K562 (cell line): Measurements from ENCODE around the gene MPG. TPM values are rescaled to one million over a fixed set of nuclear protein-coding genes. Genes with fewer than 3 reads are reported as not detected.

Source experiments
- ATAC-seq: fragments of 200-7000 bp; cut with Tn5 transposase; 3 replicates; pipeline ENCODE4 v1.9.1; 2020; ENCODE audit warnings: moderate library complexity
- BruUV-seq: library from RNA; stranded (reverse); fragments of 400-500 nt; replicated peaks from 2 replicates; lab custom pipeline; 2021; lab: Mats Ljungman, UMichigan
- CTCF ChIA-PET: fragments of 300-600 bp; formaldehyde crosslinking; extraction: SDS; loops from one replicate; lab custom pipeline; 2021; ENCODE audit warnings: low intra/inter-chr PET ratio; lab: Yijun Ruan, JAX
- POLR2A ChIA-PET: fragments of 300-600, 350-650 bp; sonication (Branson Sonifier 250); formaldehyde crosslinking; extraction: SDS; loops from one replicate; lab custom pipeline; 2021; ENCODE audit warnings: antibody characterized with exemption, inconsistent platforms; lab: Yijun Ruan, JAX
- DNase-seq, 4 experiments: peaks; one replicate each; pipeline versions ENCODE4 v3.0.0 to v3.0.0-alpha.2; 2011 to 2018; ENCODE audit warnings: low spot score in 3 of 4, mixed read lengths in 3 of 4; ENCODE audit errors: extremely low read depth in 1 of 4
- FAIRE-seq: peaks from 2 replicates; lab custom pipeline; 2011; peaks lifted over from hg19 to GRCh38; lab: Jason Lieb, UNC
- H2AFZ ChIP-seq: 2 replicates; pipeline ENCODE4 v1.6.0; 2011; ENCODE audit warnings: low read depth, low read length, control low read depth, inconsistent platforms
- H3K27ac ChIP-seq: fragments of 200-600 bp; 3 replicates; pipeline ENCODE4 v1.8.0; 2011; ENCODE audit warnings: low read depth, mild to moderate bottlenecking, control low read depth, inconsistent platforms, low read length, moderate library complexity, mixed read lengths; ENCODE audit errors: extremely low read depth
- H3K27me3 ChIP-seq, 2 experiments: fragments of 300-600 bp in 1 of 2; 2 replicates in 1 of 2; 3 replicates in 1 of 2; pipeline versions ENCODE4 v1.6.0 to v1.8.0; 2011; ENCODE audit warnings: inconsistent platforms in 2 of 2, low read length in 2 of 2, mild to moderate bottlenecking in 1 of 2, mixed read lengths in 1 of 2, moderate library complexity in 1 of 2; ENCODE audit not compliant: control insufficient read depth in 2 of 2, insufficient read depth in 2 of 2
- H3K36me3 ChIP-seq: fragments of 300-600 bp; 3 replicates; pipeline ENCODE4 v1.8.0; 2011; ENCODE audit warnings: mild to moderate bottlenecking, low read length, inconsistent platforms; ENCODE audit not compliant: control insufficient read depth, insufficient read depth
- H3K4me1 ChIP-seq, 2 experiments: fragments of 200-600 bp in 1 of 2; replicated peaks in 1 of 2; 2 replicates in 1 of 2; 3 replicates in 1 of 2; pipeline versions ENCODE4 v1.5.1 to v1.8.0; 2011; ENCODE audit warnings: inconsistent platforms in 2 of 2, low read length in 2 of 2, mild to moderate bottlenecking in 1 of 2, mixed read lengths in 1 of 2, moderate library complexity in 1 of 2; ENCODE audit not compliant: control insufficient read depth in 2 of 2, insufficient read depth in 2 of 2
- H3K4me2 ChIP-seq: 2 replicates; pipeline ENCODE4 v1.6.1; 2011; ENCODE audit warnings: low read length, control low read depth, inconsistent platforms, mixed read lengths; ENCODE audit not compliant: insufficient read depth
- H3K4me3 ChIP-seq: fragments of 200-600 bp; sonication (generic), shearing (Covaris generic); 2 replicates; pipeline ENCODE4 v1.5.1; 2016; ENCODE audit warnings: control low read depth, inconsistent platforms
- H3K79me2 ChIP-seq: fragments of 200-600 bp; 3 replicates; pipeline ENCODE4 v1.8.0; 2011; ENCODE audit warnings: low read length, inconsistent platforms; ENCODE audit not compliant: control insufficient read depth, insufficient read depth
- H3K9ac ChIP-seq, 2 experiments: 2 replicates each; pipeline versions ENCODE4 v1.6.0 to v1.6.1; 2011; ENCODE audit warnings: low read depth in 2 of 2, low read length in 2 of 2, control low read depth in 1 of 2, inconsistent platforms in 1 of 2, mild to moderate bottlenecking in 1 of 2, mixed read lengths in 1 of 2; ENCODE audit not compliant: insufficient read depth in 1 of 2
- H3K9me1 ChIP-seq: one replicate; pipeline ENCODE4 v1.6.0; 2011; ENCODE audit warnings: inconsistent platforms, mild to moderate bottlenecking, low read length, moderate library complexity; ENCODE audit not compliant: control insufficient read depth, insufficient read depth
- H3K9me3 ChIP-seq: replicated peaks from 2 replicates; pipeline ENCODE4 v1.5.1; 2011; ENCODE audit warnings: low read depth, low read length, inconsistent platforms; ENCODE audit not compliant: control insufficient read depth, insufficient read depth
- H4K20me1 ChIP-seq: replicated peaks from 2 replicates; pipeline ENCODE4 v1.6.1; 2011; ENCODE audit warnings: low read length, inconsistent platforms, mixed read lengths; ENCODE audit not compliant: control insufficient read depth, insufficient read depth
- CLOCK ChIP-seq: fragments of 250-450 bp; sonication (Bioruptor Pico); IDR thresholded peaks from 2 replicates; pipeline ENCODE4 v1.4.0; 2020; ENCODE audit warnings: mild to moderate bottlenecking, moderate library complexity, borderline replicate concordance
- E2F8 ChIP-seq: fragments of 450-650 bp; IDR thresholded peaks from 2 replicates; pipeline ENCODE4 v1.7.1; 2018; ENCODE audit warnings: mild to moderate bottlenecking, low read depth; ENCODE audit not compliant: partially characterized antibody
- IFI16 ChIP-seq: fragments of 250-450 bp; sonication (Bioruptor Pico); IDR thresholded peaks from 2 replicates; pipeline ENCODE4 v2.1.2; 2022; ENCODE audit warnings: mild to moderate bottlenecking, inconsistent platforms
- JUN ChIP-seq, 2 experiments: sonication (generic) in 1 of 2; formaldehyde crosslinking in 1 of 2; IDR thresholded peaks; 2 replicates each; pipeline versions ENCODE4 v1.6.1 to v1.8.0; 2012 to 2022; ENCODE audit warnings: borderline replicate concordance in 2 of 2, mild to moderate bottlenecking in 2 of 2, improper control_type of control experiment in 1 of 2, low read depth in 1 of 2, low read length in 1 of 2, missing genetic modification reagents in 1 of 2
- NCOR1 ChIP-seq: fragments of 450-650 bp; IDR thresholded peaks from 2 replicates; pipeline ENCODE4 v1.6.1; 2016; ENCODE audit warnings: mild to moderate bottlenecking, moderate library complexity
- NELFE ChIP-seq: IDR thresholded peaks from 2 replicates; pipeline ENCODE4 v1.6.1; 2011; ENCODE audit warnings: mild to moderate bottlenecking; ENCODE audit not compliant: insufficient read depth, insufficient read length
- NFRKB ChIP-seq: fragments of 450-650 bp; IDR thresholded peaks from 2 replicates; pipeline ENCODE4 v1.6.1; 2016; ENCODE audit warnings: low read depth
- RAD21 ChIP-seq, 2 experiments: fragments of 250-450 bp in 1 of 2; fragments of 450-650 bp in 1 of 2; sonication (Bioruptor Pico) in 1 of 2; formaldehyde crosslinking in 1 of 2; IDR thresholded peaks in 1 of 2; conservative IDR thresholded peaks in 1 of 2; 2 replicates each; pipeline versions ENCODE4 v1.4.0 to v1.8.0; 2020 to 2022; ENCODE audit warnings: mild to moderate bottlenecking in 2 of 2, moderate library complexity in 1 of 2
- RBM34 ChIP-seq: fragments of 200-400 bp; formaldehyde crosslinking; IDR thresholded peaks from 2 replicates; pipeline ENCODE4 v1.6.1; 2018; ENCODE audit warnings: low read length, borderline replicate concordance; ENCODE audit not compliant: insufficient read depth
- RBM39 ChIP-seq: fragments of 200-400 bp; formaldehyde crosslinking; optimal IDR thresholded peaks from 2 replicates; pipeline ENCODE3; 2018; ENCODE audit warnings: low read depth, low read length
- SNAPC5 ChIP-seq: fragments of 250-450 bp; sonication (Bioruptor Pico); IDR thresholded peaks from 2 replicates; pipeline ENCODE4 v1.8.0; 2021; ENCODE audit warnings: moderate library complexity, mild to moderate bottlenecking, inconsistent platforms
- ZNF184 ChIP-seq: sonication (generic); formaldehyde crosslinking; IDR thresholded peaks from 2 replicates; pipeline ENCODE4 v1.5.0; 2020; ENCODE audit warnings: missing genetic modification reagents
- ZNF395 ChIP-seq: fragments of 200-800 bp; sonication (Bioruptor generic); IDR thresholded peaks from 2 replicates; pipeline ENCODE4 v1.6.1; 2017; ENCODE audit warnings: missing genetic modification characterization, missing compliant biosample characterization
- ZNF644 ChIP-seq: fragments of 200-800 bp; sonication (Bioruptor generic); IDR thresholded peaks from 2 replicates; pipeline ENCODE4 v1.6.1; 2016; ENCODE audit warnings: low read depth, missing genetic modification characterization, missing compliant biosample characterization
- WGBS: fragments of 100-300 bp; shearing (Covaris generic); methylation state at CpG from one replicate; pipeline ENCODE4 v1.1.6; 2016; ENCODE audit warnings: low coverage, mixed read lengths; ENCODE audit not compliant: insufficient coverage; ENCODE audit errors: missing lambda C conversion rate; 5-methylcytosine and 5-hydroxymethylcytosine counted together
- in situ Hi-C: fragments of 300-500 bp; cut with MboI; formaldehyde crosslinking; loops from 4 replicates; pipeline ENCODE4 v1.15.0; 2018; ENCODE audit warnings: inconsistent platforms, mixed read lengths
- intact Hi-C: fragments of 100-400 bp; cut with micrococcal nuclease; formaldehyde crosslinking; loops from 2 replicates; pipeline ENCODE4 v1.14.2; 2022
- polyA plus RNA-seq, 8 experiments: library from polyadenylated mRNA; depleted of rRNA in 4 of 8; stranded (reverse) in 5 of 8; unstranded in 3 of 8; fragments of >200 nt; fragmentation: Nextera tagmentation in 2 of 8; fragmentation: Illumina TruSeq in 1 of 8; extraction: Ambion mirVana in 2 of 8; extraction: Trizol in 1 of 8; gene quantifications; 2 replicates each; pipeline versions ENCODE4 v1.2.1 to v1.2.3, GENCODE V29; 2011 to 2014; ENCODE audit warnings: inconsistent platforms in 1 of 8, missing spikeins in 1 of 8
- total RNA-seq, 7 experiments: library from RNA; depleted of rRNA in 6 of 7; stranded (reverse); fragments of >200 nt in 6 of 7; fragmentation: Illumina TruSeq in 2 of 7; extraction: Trizol in 2 of 7; gene quantifications; 2 replicates each; pipeline versions ENCODE4 v1.2.1 to v1.2.3, GENCODE V29; 2011 to 2021; ENCODE audit warnings: low replicate concordance in 1 of 7

The MPG gene
- total and polyA plus RNA-seq, 9 of the 15 experiments (the other 6 are each of a cell fraction or from before 2014, with no cell fraction given): 0.42 to 226 (median 36.2) TPM

- TF ChIP-seq ZNF395 (CRISPR knock-in tag) (no peak), ZNF184 (CRISPR knock-in tag) (no peak), ZNF644 (no peak), CLOCK (CRISPR knock-in tag) (no peak)
Observed at GRCh38 chr16:42691-43090, 35.3 kb upstream of the MPG start (continued).

- peaks cover 20% of the 10 kb centered on the region for H3K79me2 ChIP-seq
- no peak for ATAC-seq
- DNase-seq: no peak
- BruUV-seq: no TSS peak
- H3K4me3 ChIP-seq: no peak overlapping the region
- no peak overlapping the region for H3K4me2 ChIP-seq
- no peak overlapping the region for H2AFZ ChIP-seq
- 58% methylated on average over 5 of the region's 5 CpGs for WGBS
- peaks cover 3% of the 10 kb centered on the region for H3K9me1 ChIP-seq
- H3K9me3 ChIP-seq: no peaks in the 10 kb centered on the region
- FAIRE-seq: no peak
- H3K27ac ChIP-seq: no peak overlapping the region
- no peak overlapping the region for H3K9ac ChIP-seq
- peaks cover 18 to 28% of the 10 kb centered on the region in 2 experiments for H3K4me1 ChIP-seq
- ChIA-PET POLR2A (interaction anchor here (1.4 kb wide), 1 partner anchor 10 kb away, joined by 6 read pairs; the partner anchor contains the start of genes POLR3K and SNRNP25), CTCF (no interaction called here)
- in situ Hi-C loops: no loop called here
- no peaks in the 10 kb centered on the region for H3K27me3 ChIP-seq
- H4K20me1 ChIP-seq: peaks cover 21% of the 10 kb centered on the region
- intact Hi-C loops: no loop called here
- H3K36me3 ChIP-seq: peaks cover 82% of the 10 kb centered on the region
- TF ChIP-seq NCOR1: no peak
- no peak for TF ChIP-seq RBM39
- no peak for TF ChIP-seq JUN (IDR thresholded peaks at IDR 0.05; ENCODE audit: borderline replicate concordance, low read depth, low read length)
- no peak for TF ChIP-seq JUN (CRISPR knock-in tag; IDR thresholded peaks at IDR 0.05; ENCODE audit: borderline replicate concordance)
- no peak for TF ChIP-seq E2F8
- TF ChIP-seq NFRKB: no peak
- TF ChIP-seq RBM34: no peak
- no peak for TF ChIP-seq IFI16
- TF ChIP-seq RAD21 (CRISPR knock-in tag; conservative IDR thresholded peaks at IDR 0.05 in 1 of 2, IDR thresholded peaks at IDR 0.05 in 1 of 2): no peak
- no peak for TF ChIP-seq NELFE
- TF ChIP-seq SNAPC5 (CRISPR knock-in tag): no peak
Observed at GRCh38 chr16:43294-43693, 34.7 kb upstream of the MPG start.
